NCI-H146 treated with DMSO at 0.1 percent for 48 hours (cell line): ENCODE data around the gene WDPCP.
"Not testable (repeated sequence)": the region's sequence is repeated elsewhere in the genome, so short reads cannot be mapped to it uniquely, and the experiment has no call there.

Experiments used
- DNase-seq: peaks from one replicate; lab custom pipeline; 2025; ENCODE audit not compliant: unreplicated experiment; lab: John Stamatoyannopoulos, UW

The WDPCP gene

DNA sequence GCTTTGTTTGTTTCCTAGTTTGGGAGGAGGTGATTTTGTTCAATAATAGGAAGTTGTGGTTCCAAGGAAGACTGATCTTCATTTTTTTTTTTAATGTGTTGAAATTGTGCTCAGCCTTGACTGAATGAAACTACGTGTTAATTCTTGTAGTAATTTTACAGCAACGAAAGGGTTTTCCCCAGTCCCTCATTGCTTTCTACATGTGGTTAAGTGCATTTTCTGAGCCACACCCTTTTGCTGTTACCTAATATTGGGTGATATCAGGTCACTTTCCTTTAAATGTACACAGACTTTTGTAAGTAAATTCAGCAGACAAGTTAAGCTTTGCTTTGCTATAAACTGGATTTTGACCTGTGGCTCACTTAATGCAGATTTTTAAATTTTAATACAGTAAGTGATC, 464.1 kb downstream of the WDPCP start:
- no peak for DNase-seq

DNA sequence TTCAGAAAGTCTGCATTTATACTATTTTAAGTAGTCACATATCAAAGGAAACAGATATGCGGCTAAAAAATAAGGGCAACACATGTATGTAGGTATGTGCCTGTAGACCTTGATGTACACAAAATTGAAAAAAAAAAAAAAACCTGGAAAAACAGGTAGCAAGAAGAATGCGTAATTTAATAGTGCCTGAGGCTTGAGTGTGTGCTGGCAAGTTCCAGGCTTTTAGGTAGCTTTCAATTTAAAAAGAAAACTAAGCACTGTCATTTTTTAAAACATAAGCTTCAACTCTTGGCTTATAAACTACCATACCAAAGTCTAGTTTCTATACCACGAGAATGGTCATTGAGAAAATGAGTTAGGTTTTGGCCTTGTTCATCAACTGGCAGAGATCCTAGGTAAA, 465.4 kb downstream of the WDPCP start:
- no peak for DNase-seq

DNA sequence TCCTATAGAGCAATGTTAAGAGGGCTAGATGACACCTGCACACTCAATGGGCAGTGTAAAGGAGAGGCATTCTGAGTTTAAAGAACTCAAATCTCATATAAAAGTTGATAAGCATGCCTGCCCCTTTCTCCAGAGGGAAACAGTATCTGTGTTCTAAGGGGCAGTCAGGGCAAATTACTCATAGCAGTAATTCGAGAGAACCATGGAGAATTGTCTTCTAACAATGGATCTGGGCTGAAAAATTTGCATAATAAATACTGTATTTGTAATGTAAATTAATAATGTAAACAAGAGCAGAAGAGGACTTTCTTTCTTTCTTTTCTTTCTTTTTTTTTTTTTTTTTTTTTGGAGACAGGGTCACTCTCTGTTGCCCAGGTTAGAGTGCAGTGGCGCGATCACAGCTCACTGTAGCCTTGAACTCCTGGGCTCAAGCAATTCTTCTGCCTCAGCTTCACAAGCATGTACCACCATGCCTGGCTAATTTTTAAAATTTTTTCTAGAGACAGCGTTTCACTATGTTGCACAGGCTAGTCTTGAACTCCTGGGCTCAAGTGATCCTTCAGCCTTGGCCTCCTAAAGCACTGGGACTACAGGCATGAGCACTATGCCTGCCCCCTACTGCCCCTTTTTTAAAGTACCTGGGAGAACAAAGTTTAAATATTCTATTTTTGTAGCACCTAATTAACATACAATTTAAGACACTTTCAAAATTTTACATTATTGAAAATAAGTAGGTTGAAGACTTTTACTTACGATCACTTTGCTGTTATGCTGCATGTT, 467.0 kb downstream of the WDPCP start:
- no peak for DNase-seq

DNA sequence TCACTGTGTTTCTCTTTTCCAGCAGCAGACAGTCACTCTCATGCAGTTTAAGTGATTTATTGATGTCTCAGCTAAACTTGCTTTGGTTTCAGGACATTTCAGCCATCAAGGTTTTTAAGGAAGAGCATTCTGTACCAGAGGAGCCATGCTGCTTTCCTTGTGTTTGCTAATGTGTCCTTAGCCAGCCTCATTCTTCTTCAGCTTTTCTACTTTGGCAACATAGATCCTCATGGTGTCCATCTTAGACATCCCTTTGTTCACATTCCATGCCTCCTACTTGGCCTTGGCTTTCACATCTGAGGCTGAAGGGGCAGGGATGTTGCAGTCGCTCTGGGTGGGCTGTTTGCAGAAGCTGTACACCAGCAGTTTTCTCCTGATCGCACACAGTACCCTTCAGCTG, 469.5 kb downstream of the WDPCP start:
- no peak for DNase-seq

DNA sequence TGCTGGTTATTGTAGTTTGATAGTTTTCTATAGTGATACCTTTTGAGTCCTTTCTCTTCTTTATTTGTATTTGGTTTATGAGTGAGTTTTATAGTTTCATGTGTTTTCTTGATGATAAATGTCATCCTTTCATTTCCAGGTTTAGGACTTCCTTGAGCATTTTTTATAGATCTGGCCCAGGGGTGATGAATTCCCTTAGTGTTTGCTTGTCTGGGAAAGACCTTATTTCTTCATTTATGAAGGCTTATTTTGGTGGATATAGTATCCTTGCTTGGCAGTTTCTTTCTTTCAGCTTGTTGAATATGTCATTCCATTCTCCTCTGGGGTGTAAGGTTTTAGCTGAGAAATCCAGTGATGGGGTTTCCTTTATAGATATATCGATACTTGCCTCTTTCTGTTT, 483.8 kb downstream of the WDPCP start:
- no peak for DNase-seq

DNA sequence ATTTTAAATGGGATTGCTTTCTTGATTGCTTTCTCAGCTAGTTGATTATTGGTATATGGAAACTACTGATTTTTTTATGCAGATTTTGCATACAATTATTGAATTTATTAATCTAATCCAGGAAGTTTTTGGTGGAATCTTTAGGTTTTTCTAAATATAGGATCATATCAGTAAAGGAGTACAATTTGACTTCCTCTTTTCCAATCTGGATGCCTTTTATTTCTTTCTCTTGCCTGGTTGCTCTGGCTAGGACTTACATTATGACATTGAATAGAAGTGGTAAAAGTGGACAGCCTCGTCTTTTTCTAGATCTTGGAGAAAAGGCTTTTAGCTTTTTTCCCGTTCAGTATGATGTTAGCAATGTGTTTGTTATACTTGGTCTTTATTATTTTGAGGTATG, 486.3 kb downstream of the WDPCP start:
- DNase-seq: no peak

DNA sequence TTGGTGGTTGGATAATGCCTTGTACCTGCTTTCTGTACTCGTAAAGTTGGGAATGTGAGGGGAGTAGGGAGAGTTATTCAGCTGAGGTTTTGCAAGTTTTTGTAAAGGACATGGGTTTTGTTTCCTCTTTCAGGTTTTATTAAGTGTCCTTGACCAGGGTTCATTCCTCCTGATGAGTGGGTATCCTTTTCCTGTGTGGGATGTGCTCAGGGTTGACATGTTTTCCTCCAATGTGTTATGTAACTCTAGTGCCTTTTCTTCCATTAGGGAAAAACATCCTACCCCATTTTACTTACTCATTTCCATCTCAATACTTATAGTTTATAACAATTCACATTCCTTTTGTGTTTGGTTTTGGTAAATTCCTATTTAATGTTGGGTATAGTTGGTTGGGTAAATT, 489.2 kb downstream of the WDPCP start:
- no peak for DNase-seq

DNA sequence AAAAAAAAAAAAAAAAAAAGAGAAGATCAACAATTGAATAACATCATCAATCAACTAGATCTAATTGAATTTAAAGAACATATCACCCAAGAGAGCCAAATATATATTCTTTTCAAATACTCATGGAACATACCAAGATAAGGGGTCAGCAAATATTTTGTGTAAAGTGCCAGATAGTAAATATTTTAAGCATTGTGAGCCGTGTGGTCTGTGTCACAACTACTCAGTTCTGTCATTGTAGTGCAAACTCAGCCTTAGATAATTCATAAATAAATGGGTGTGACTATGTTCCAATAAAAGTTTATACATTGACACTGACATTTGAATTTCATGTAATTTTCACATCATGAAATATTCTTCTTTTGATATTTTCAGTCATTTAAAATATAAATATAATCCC, 491.8 kb downstream of the WDPCP start:
- no peak for DNase-seq

DNA sequence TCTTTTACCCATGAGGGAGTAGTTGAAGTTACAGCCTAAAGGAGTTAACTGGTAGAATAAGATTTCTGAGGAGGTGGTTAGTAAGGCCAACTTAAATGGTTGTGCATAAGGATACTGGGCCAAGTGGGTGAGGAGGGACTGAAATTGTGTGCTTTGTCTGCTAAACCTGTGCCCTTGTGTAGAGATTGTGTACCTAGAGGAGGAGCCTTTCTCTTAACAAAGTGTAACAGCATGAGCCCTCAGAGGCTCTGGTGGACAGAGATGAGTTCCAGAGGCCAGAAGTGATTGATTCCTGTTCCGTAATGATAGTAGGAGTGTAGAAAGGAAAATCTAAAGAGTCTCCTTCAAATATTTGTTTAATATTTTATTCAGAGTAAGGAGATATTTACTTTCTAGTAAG, 494.8 kb downstream of the WDPCP start:
- no peak for DNase-seq

DNA sequence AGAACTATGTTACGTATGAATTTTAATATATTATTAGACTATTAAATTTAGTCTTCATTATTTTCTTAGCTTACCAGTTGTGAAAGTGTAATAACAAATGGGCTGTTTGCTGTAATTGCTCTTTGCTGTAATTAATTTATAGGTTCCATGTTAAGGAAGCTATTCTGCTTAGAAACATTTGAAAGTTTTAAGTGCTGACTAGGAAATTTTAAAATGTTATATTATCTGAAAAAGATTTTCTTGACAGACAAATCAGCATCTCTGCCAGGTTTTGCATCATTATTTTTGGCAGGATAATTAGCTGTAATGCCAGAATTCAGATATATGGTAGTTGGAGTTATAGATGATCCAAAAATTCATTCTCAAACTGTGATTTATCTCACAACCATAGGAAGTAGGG, 495.4 kb downstream of the WDPCP start:
- no peak for DNase-seq

DNA sequence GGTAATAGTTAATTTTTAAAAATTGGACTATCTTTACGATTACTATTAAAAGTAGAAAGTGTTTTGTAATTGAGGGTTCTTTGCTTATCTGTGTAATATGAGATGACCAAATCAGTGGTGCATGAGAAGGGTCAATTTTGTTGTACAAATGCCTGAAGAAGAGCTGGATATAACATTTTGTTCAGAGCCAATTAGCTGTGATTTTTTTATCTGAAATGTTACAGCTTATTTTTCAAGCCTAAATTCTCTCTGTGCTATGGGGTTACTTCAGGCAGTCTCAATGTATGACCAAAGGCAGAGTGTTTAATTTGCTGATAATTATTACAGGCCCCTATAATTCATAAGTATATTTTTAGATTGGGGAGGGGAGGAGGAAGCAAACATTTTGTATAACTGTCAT, 495.9 kb downstream of the WDPCP start:
- DNase-seq: no peak

DNA sequence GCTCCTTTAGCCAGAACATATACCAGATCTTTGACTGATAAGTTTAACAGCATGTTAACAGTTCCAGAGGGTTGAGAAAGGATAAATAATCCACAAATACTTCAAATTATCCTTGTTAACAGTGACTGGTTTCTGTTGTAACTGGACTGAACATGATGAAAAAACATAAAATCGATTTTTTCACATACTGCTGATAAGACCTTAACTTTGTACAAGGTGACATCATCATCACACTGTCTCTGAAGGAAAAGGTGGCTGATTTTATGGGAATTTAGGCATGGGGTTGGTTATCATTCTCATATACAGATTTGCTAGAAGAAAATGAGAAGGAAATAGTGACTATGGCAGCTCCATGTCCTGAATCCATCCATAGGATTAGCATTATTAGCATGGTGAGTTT, 501.6 kb downstream of the WDPCP start:
- DNase-seq: no peak

DNA sequence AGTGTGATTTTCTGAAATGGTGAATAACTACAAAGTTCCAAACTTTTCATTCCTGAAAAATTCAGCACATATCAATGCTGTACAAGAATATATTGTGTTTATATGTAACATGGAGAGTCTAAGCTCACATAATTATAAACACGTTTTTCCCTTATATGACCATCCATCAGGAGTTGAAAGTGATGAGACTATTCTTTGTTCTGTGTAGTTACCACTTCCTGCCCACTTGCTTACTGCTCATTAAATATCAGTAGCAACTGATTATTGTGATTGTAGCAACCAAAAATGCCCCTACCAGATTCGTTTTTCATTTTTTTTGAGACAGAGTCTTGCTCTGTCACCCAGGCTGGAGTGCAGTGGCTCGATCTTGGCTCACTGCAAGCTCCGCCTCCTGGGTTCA, 506.9 kb downstream of the WDPCP start:
- DNase-seq: no peak

DNA sequence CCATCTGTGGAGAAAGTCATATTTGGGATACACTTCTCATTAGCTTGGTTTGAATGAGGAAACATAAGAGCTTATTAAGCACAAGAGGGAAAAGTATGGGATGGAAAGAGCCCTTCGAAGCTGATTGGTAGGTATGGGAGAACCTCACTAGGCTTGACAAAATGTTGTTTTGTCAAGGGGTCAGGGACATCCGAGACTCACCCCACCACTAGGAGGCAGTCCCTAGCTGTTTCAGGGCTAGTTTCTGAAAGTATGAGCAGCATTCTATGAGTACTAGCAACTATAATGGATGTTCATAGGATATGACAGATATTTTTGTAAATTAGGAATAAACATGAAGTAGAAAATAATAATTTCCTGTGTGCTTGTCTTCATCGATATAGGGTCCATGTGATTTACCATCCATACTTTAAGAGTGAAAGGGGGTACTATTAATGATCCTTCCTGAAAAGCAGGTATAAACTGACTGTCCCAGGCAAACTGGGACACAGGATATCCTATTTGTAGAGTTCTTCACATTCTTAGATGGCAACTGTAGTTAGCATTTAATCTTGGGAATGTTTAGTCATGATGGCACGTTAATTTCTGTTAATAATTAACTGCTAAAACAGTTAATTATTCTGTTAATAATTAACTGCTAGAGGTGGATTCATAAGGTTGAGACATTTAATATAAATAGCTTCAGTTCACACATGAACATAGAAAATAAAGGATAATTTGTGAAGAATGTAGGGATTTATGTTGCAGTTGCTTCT, 509.2 kb downstream of the WDPCP start:
- DNase-seq: no peak

DNA sequence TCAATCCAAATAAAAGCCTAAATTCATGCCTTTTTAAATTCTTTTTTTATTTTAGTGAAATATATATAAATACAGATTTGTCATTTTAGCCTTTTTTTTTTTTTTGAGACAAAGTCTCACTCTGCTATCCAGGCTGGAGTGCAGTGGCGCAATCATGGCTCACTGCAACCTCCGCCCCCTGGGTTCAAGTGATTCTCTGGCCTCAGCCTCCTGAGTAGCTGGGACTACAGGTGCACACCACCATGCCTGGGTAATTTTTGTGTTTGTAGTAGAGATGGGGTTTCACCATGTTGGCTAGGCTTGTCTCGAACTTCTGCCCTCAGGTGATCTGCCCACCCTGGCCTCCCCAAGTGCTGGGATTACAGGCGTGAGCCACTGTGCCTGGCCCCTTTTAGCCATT, 513.9 kb downstream of the WDPCP start:
- DNase-seq: not testable (repeated sequence)

DNA sequence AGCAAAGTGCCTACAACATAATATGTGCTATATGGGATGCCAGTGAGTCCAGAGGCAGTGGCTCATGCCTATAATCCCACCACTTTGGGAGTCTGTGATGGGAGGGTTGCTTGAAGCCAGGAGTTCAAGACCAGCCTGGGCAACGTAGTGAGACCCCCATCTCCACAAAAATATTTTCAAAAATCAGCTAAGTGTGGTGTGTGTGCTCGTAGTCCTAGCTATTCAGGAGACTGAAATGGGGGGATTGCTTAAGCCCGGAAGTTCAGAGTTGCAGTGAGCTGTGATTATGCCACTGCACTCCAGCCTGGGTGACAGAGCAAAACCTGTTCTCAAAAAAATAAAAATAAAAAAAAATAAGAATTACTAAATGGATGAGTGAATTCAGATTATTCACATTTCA, 514.3 kb downstream of the WDPCP start:
- DNase-seq: no peak

DNA sequence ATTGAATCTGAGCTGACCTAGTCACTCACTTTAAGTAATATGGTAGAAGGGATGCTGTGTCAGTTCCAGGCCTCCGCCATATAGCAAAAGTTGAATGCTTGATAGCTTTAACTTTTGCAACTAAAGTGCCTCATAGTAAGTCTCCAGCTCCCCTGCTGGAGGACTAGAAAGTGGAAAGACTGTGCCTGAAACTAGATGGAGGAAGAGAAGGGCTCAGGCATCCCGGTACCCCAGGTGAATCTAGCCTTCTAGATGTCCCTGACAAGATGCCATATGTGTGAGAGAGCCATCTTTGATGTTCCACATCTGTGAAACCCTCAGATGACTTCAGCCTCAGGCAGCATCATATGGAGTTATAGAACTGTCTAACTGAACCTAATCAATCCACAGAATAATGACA, 516.6 kb downstream of the WDPCP start:
- DNase-seq: no peak
